Epithelial cell of esophagus (primary cell): ENCODE results near the gene PAQR9.

ENCODE experiments used
- DNase-seq: peaks from one replicate; pipeline ENCODE4 v3.0.0; 2010; ENCODE audit warnings: low read depth
- H3K4me3 ChIP-seq: 2 replicates; pipeline ENCODE4 v1.5.1; 2011; ENCODE audit warnings: mild to moderate bottlenecking, low read length, control low read depth
- CTCF ChIP-seq: IDR thresholded peaks from 2 replicates; pipeline ENCODE4 v1.5.1; 2011; ENCODE audit warnings: low read depth, mild to moderate bottlenecking, low read length, control low read depth, inconsistent platforms; ENCODE audit not compliant: insufficient read depth; ENCODE audit errors: missing control alignments

Gene PAQR9

GRCh38 chr3:142952272-142953193 lies 10.9 kb downstream of the PAQR9 start:
- no peak overlapping the region for H3K4me3 ChIP-seq
- no peak for TF ChIP-seq CTCF
- DNase-seq = no peak

- no peak overlapping the region for H3K4me3 ChIP-seq
- no peak for DNase-seq
- TF ChIP-seq CTCF = no peak
These were observed 11.7 kb downstream of the PAQR9 start for GRCh38 chr3:142951794-142952193.

GRCh38 chr3:142950972-142951371 lies 12.5 kb downstream of the PAQR9 start:
- no peak for DNase-seq
- no peak overlapping the region for H3K4me3 ChIP-seq
- TF ChIP-seq CTCF = no peak

- peak; percentile 64 for DNase-seq
- TF ChIP-seq CTCF = no peak
- no peak overlapping the region for H3K4me3 ChIP-seq
These were observed 15.5 kb downstream of the PAQR9 start for GRCh38 chr3:142947799-142948575.

GRCh38 chr3:142947352-142947751 lies 16.1 kb downstream of the PAQR9 start:
- no peak overlapping the region for H3K4me3 ChIP-seq
- no peak for DNase-seq
- no peak for TF ChIP-seq CTCF

- H3K4me3 ChIP-seq = no peak overlapping the region
- no peak for TF ChIP-seq CTCF
- peak; percentile 69 for DNase-seq
These were observed 16.6 kb downstream of the PAQR9 start for GRCh38 chr3:142946861-142947260.
